HCT116 (cell line): ENCODE measurements around the gene P2RY14.
A peak's percentile ranks its signal among the peaks of the same experiment; 100 is the strongest.

Experiments used
- CEBPB ChIP-seq: IDR thresholded peaks from 2 replicates; pipeline ENCODE4 v1.6.1; 2012; ENCODE audit warnings: low read depth
- EGR1 ChIP-seq: IDR thresholded peaks from 2 replicates; pipeline ENCODE4 v1.6.1; 2012; ENCODE audit warnings: low read depth
- ELF1 ChIP-seq: IDR thresholded peaks from 2 replicates; pipeline ENCODE4 v1.6.1; 2012; ENCODE audit warnings: low read depth, borderline replicate concordance
- EZH2 ChIP-seq: fragments of 200-600 bp; sonication (generic); IDR thresholded peaks from 2 replicates; pipeline ENCODE4 v1.6.1; 2017; ENCODE audit warnings: antibody characterized with exemption, mixed run types
- POLR2A ChIP-seq: IDR thresholded peaks from 2 replicates; pipeline ENCODE4 v1.7.0; 2011; ENCODE audit warnings: borderline replicate concordance; ENCODE audit not compliant: insufficient read depth, insufficient read length; ENCODE audit errors: extremely low read depth
- SP1 ChIP-seq: IDR thresholded peaks from 2 replicates; pipeline ENCODE4 v1.6.1; 2012; ENCODE audit warnings: low read depth
- YY1 ChIP-seq: IDR thresholded peaks from 2 replicates; pipeline ENCODE4 v1.6.1; 2011; ENCODE audit warnings: low read length, low read depth, moderate library complexity, mild to moderate bottlenecking; ENCODE audit not compliant: insufficient replicate concordance; ENCODE audit errors: extremely low read depth
- TF ChIP-seq, protein P1 (sequence below), 3 experiments: fragments of 200-600 bp in 1 of 3; sonication (generic) in 1 of 3; IDR thresholded peaks in 2 of 3; conservative IDR thresholded peaks in 1 of 3; 2 replicates each; pipeline ENCODE4 v1.5.1; 2012 to 2017; ENCODE audit warnings: low read depth in 2 of 3, low read length in 2 of 3, antibody characterized with exemption in 1 of 3, borderline replicate concordance in 1 of 3, control low read depth in 1 of 3, mild to moderate bottlenecking in 1 of 3, mixed read lengths in 1 of 3, mixed run types in 1 of 3, moderate library complexity in 1 of 3; ENCODE audit not compliant: insufficient read depth in 1 of 3
- TF ChIP-seq, protein P2 (sequence below): IDR thresholded peaks from 2 replicates; pipeline ENCODE4 v1.6.1; 2012
- TF ChIP-seq, protein P3 (sequence below): IDR thresholded peaks from 2 replicates; pipeline ENCODE4 v1.6.1; 2012; ENCODE audit warnings: low read depth
- TF ChIP-seq, protein P4 (sequence below): IDR thresholded peaks from 2 replicates; pipeline ENCODE4 v1.6.1; 2011; ENCODE audit warnings: mild to moderate bottlenecking, low read length, moderate library complexity; ENCODE audit not compliant: insufficient replicate concordance; ENCODE audit errors: extremely low read depth

DNA sequence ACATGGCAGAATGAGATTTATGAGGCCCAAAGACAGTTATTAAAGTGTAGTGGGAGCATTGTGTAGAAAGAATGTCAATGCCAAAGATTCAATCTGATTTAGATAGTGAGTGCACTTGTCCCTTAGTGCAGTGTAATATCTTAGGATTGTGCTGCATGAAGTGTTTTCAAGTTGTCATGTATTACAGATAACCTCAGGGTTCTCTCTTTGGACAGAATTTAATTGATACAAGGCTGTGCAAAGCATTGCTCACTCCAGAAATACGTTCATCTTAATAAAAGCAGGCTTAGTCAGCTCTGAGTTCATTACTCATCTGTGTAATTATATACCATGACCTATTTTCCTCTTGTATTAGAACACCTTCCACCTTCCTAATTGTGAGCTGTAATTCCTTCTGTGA lies 59.3 kb downstream of the P2RY14 start:
- TF ChIP-seq YY1 (no peak), POLR2A (no peak), EZH2 (no peak), ELF1 (no peak), CEBPB (peak; percentile 34; the same call in 1 of the 2 replicates), EGR1 (no peak), SP1 (peak; percentile 49)
- TF ChIP-seq, protein P1, sequence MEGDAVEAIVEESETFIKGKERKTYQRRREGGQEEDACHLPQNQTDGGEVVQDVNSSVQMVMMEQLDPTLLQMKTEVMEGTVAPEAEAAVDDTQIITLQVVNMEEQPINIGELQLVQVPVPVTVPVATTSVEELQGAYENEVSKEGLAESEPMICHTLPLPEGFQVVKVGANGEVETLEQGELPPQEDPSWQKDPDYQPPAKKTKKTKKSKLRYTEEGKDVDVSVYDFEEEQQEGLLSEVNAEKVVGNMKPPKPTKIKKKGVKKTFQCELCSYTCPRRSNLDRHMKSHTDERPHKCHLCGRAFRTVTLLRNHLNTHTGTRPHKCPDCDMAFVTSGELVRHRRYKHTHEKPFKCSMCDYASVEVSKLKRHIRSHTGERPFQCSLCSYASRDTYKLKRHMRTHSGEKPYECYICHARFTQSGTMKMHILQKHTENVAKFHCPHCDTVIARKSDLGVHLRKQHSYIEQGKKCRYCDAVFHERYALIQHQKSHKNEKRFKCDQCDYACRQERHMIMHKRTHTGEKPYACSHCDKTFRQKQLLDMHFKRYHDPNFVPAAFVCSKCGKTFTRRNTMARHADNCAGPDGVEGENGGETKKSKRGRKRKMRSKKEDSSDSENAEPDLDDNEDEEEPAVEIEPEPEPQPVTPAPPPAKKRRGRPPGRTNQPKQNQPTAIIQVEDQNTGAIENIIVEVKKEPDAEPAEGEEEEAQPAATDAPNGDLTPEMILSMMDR (IDR thresholded peaks at IDR 0.05 in 2 of 3, conservative IDR thresholded peaks at IDR 0.05 in 1 of 3; ENCODE audit: borderline replicate concordance in 1 of 3, insufficient read depth in 1 of 3, low read depth in 2 of 3, low read length in 2 of 3), result no peak
- TF ChIP-seq, protein P2, sequence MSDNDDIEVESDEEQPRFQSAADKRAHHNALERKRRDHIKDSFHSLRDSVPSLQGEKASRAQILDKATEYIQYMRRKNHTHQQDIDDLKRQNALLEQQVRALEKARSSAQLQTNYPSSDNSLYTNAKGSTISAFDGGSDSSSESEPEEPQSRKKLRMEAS, result no peak
- TF ChIP-seq, protein P3, sequence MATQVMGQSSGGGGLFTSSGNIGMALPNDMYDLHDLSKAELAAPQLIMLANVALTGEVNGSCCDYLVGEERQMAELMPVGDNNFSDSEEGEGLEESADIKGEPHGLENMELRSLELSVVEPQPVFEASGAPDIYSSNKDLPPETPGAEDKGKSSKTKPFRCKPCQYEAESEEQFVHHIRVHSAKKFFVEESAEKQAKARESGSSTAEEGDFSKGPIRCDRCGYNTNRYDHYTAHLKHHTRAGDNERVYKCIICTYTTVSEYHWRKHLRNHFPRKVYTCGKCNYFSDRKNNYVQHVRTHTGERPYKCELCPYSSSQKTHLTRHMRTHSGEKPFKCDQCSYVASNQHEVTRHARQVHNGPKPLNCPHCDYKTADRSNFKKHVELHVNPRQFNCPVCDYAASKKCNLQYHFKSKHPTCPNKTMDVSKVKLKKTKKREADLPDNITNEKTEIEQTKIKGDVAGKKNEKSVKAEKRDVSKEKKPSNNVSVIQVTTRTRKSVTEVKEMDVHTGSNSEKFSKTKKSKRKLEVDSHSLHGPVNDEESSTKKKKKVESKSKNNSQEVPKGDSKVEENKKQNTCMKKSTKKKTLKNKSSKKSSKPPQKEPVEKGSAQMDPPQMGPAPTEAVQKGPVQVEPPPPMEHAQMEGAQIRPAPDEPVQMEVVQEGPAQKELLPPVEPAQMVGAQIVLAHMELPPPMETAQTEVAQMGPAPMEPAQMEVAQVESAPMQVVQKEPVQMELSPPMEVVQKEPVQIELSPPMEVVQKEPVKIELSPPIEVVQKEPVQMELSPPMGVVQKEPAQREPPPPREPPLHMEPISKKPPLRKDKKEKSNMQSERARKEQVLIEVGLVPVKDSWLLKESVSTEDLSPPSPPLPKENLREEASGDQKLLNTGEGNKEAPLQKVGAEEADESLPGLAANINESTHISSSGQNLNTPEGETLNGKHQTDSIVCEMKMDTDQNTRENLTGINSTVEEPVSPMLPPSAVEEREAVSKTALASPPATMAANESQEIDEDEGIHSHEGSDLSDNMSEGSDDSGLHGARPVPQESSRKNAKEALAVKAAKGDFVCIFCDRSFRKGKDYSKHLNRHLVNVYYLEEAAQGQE, result no peak
- TF ChIP-seq, protein P4, sequence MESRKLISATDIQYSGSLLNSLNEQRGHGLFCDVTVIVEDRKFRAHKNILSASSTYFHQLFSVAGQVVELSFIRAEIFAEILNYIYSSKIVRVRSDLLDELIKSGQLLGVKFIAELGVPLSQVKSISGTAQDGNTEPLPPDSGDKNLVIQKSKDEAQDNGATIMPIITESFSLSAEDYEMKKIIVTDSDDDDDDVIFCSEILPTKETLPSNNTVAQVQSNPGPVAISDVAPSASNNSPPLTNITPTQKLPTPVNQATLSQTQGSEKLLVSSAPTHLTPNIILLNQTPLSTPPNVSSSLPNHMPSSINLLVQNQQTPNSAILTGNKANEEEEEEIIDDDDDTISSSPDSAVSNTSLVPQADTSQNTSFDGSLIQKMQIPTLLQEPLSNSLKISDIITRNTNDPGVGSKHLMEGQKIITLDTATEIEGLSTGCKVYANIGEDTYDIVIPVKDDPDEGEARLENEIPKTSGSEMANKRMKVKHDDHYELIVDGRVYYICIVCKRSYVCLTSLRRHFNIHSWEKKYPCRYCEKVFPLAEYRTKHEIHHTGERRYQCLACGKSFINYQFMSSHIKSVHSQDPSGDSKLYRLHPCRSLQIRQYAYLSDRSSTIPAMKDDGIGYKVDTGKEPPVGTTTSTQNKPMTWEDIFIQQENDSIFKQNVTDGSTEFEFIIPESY, result no peak
